Stomach (tissue), 4 donors: ENCODE results near the gene NMRK2.

Experiments used
- CTCF ChIP-seq, 7 experiments: fragments of 450-650 bp in 4 of 7; fragments of 200-600 bp in 3 of 7; sonication (generic) in 3 of 7; IDR thresholded peaks; one replicate each; pipeline ENCODE4 v1.5.1; 2016 to 2019; ENCODE audit warnings: antibody characterized with exemption in 7 of 7, control low read depth in 2 of 7, mild to moderate bottlenecking in 1 of 7
- EP300 ChIP-seq: sonication (generic); formaldehyde crosslinking; IDR thresholded peaks from one replicate; pipeline ENCODE4 v1.6.1; 2017; ENCODE audit warnings: antibody characterized with exemption
- POLR2A ChIP-seq, 4 donors: fragments of 450-650 bp; IDR thresholded peaks; one replicate each; pipeline ENCODE4 v1.6.1; 2016; ENCODE audit warnings: antibody characterized with exemption in 4 of 4, control low read depth in 2 of 4, mild to moderate bottlenecking in 1 of 4, moderate library complexity in 1 of 4
- POLR2AphosphoS5 ChIP-seq, 3 donors: sonication (generic); formaldehyde crosslinking; IDR thresholded peaks; one replicate each; pipeline ENCODE4 v1.6.1; 2016; ENCODE audit warnings: antibody characterized with exemption in 3 of 3

GRCh38 chr19:3914199-3914598, 18.7 kb upstream of the NMRK2 start:
- TF ChIP-seq CTCF (IDR thresholded peaks at IDR 0.05) (no peak), EP300 (no peak), POLR2A (IDR thresholded peaks at IDR 0.05) (no peak), POLR2AphosphoS5 (IDR thresholded peaks at IDR 0.05) (no peak)
